ENCODE results near the gene SYT3. TPM values are rescaled to one million over a fixed set of nuclear protein-coding genes. Genes with fewer than 3 reads are reported as not detected.

SYT3 gene
- total and polyA plus RNA-seq, 2 donors (not counting 3 experiments of a cell fraction or from before 2014, with no cell fraction given) = 0.11 to 0.53 TPM

DNA sequence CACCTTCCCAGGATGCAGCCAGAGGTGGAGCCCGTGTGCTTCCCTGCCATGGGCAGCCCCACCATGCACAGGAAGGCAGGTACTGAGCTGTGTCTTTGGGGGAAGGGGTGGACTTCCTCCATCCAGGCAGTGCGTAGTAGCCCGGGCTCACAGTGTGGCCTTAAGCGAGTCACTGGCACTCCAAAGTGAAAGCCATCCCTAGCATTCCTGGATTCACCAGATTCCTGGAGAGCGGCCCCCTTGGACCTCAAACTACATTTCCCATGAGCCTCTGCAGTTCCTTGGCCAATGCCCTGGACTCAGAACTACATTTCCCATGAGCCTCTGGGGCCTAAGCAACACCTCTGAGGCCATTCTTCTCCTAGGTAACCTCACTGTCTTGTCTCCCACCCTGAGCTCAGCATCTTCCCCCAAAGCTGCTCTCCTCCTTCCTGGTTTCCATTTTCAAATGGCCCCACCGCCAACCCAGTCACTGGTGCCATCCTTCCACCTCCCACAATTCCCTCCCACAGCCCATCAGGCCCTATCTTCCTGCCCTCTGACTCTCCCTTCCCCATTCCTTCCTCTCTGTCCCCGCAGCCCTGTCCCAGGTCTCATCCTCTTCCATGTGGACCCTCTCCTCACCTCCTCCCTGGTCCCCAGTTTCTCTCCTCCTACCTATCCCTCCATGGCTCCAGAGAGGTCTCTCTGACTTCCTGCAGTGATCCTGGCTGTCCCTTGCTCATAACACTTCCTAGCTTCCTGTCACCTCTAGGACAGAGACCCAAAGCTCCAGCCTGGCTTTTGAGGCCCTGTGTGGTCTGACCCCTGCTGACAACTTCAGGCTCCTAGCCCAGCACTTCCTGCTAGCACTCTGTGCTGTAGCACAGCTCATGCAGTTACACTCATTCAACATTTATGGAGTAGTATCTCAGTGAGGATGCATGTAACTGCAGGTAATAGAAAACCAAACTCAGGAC lies 10.0 kb upstream of the SYT3 start, which contains the start of gene C19orf81:
Gene C19orf81, plus strand, starts transcription at position 13 of the 959 bp plus-strand sequence. Its CDS starts 0 bp downstream, at position 13.
- POLR2A ChIA-PET = no interaction called here

More for the DNA sequence above, 10.0 kb upstream of the SYT3 start, which contains the start of gene C19orf81:
- TF ChIP-seq POLR2AphosphoS5 (IDR thresholded peaks at IDR 0.05; ENCODE audit: insufficient read depth, low read depth, low read length) (no peak), MYC (IDR thresholded peaks at IDR 0.05; ENCODE audit: low read depth, low read length) (no peak), JUN (IDR thresholded peaks at IDR 0.05; ENCODE audit: borderline replicate concordance, insufficient read depth, insufficient read length, low read depth) (no peak), CTCF (IDR thresholded peaks at IDR 0.05; ENCODE audit: extremely low read depth in 1 of 2, insufficient read depth in 1 of 2, low read depth in 1 of 2, low read length in 2 of 2) (no peak), FOS (IDR thresholded peaks at IDR 0.05; ENCODE audit: borderline replicate concordance, insufficient read depth, low read length) (no peak), GATA2 (IDR thresholded peaks at IDR 0.05; ENCODE audit: insufficient read depth, insufficient read length, low read depth, low read length) (no peak), POLR2A (IDR thresholded peaks at IDR 0.05; ENCODE audit: low read depth, low read length) (no peak), EZH2 (IDR thresholded peaks at IDR 0.05; ENCODE audit: borderline replicate concordance, low read depth, low read length, severe bottlenecking) (no peak)
- TF ChIP-seq, protein P1, sequence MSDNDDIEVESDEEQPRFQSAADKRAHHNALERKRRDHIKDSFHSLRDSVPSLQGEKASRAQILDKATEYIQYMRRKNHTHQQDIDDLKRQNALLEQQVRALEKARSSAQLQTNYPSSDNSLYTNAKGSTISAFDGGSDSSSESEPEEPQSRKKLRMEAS (IDR thresholded peaks at IDR 0.05; ENCODE audit: insufficient read depth, insufficient read length) = no peak
- DNase-seq (ENCODE audit: low read depth, low spot score) (no peak), FAIRE-seq (no peak)
- dilution Hi-C loops (cut with MboI; ENCODE audit: extremely low pct_ligation_motif_present, low sequenced_read_pairs) = no loop called here
- Histone ChIP-seq H3K9me1 (replicated peaks; ENCODE audit: control insufficient read depth, extremely low read depth, insufficient read depth, low read length) (no peaks in the 10 kb centered on the region), H3K9me3 (replicated peaks; ENCODE audit: control insufficient read depth, insufficient read depth, low read length) (no peaks in the 10 kb centered on the region), H3K79me2 (ENCODE audit: control insufficient read depth, insufficient read depth, low read length) (no peaks in the 10 kb centered on the region), H3K27me3 (ENCODE audit: control insufficient read depth in 2 of 2, insufficient read depth in 2 of 2, low read length in 2 of 2) (peaks cover 0 to 5% of the 10 kb centered on the region in 2 experiments), H3K4me2 (ENCODE audit: insufficient read depth, low read length) (no peak within 1 kb of the TSS), H3K4me3 (replicated peaks in 1 of 3; ENCODE audit: insufficient read depth in 1 of 3, low read depth in 1 of 3, low read length in 3 of 3) (no peak within 1 kb of the TSS), H3K4me1 (ENCODE audit: control insufficient read depth, extremely low read depth, insufficient read depth, low read length) (no peaks in the 10 kb centered on the region), H3K9ac (replicated peaks; ENCODE audit: extremely low read depth, insufficient read depth, low read length) (no peak within 1 kb of the TSS), H3K27ac (ENCODE audit: insufficient read depth, low read depth, low read length) (no peak within 1 kb of the TSS), H3K36me3 (ENCODE audit: control insufficient read depth in 2 of 2, extremely low read depth in 1 of 2, insufficient read depth in 2 of 2, low read length in 2 of 2) (no peaks in the 10 kb centered on the region), H2AFZ (ENCODE audit: low read depth, low read length) (no peak within 1 kb of the TSS), H4K20me1 (replicated peaks; ENCODE audit: control insufficient read depth, extremely low read depth, insufficient read depth, low read length) (no peaks in the 10 kb centered on the region)
- intact Hi-C loops (cut with micrococcal nuclease) = no loop called here
- CTCF ChIA-PET = interaction anchor here (1.3 to 1.5 kb wide), 2 partner anchors 20 to 112 kb away, joined by 3 to 7 read pairs; no protein-coding TSS in a partner anchor
- no TSS peak for BruUV-seq (replicated peaks)
